ENCODE measurements around the gene TRMT44.

GRCh38 chr4:8472158-8472688 lies 31.6 kb downstream of the TRMT44 start:
- TF ChIP-seq, protein P1, sequence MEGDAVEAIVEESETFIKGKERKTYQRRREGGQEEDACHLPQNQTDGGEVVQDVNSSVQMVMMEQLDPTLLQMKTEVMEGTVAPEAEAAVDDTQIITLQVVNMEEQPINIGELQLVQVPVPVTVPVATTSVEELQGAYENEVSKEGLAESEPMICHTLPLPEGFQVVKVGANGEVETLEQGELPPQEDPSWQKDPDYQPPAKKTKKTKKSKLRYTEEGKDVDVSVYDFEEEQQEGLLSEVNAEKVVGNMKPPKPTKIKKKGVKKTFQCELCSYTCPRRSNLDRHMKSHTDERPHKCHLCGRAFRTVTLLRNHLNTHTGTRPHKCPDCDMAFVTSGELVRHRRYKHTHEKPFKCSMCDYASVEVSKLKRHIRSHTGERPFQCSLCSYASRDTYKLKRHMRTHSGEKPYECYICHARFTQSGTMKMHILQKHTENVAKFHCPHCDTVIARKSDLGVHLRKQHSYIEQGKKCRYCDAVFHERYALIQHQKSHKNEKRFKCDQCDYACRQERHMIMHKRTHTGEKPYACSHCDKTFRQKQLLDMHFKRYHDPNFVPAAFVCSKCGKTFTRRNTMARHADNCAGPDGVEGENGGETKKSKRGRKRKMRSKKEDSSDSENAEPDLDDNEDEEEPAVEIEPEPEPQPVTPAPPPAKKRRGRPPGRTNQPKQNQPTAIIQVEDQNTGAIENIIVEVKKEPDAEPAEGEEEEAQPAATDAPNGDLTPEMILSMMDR (IDR thresholded peaks at IDR 0.05; ENCODE audit: low read depth, low read length) = no peak
- TF ChIP-seq EZH2phosphoT487 (IDR thresholded peaks at IDR 0.05; ENCODE audit: low read depth) = no peak

All from OCI-LY3 (cell line).